ENCODE results near the gene OR5A2. TPM values are rescaled to one million over a fixed set of nuclear protein-coding genes. Genes with fewer than 3 reads are reported as not detected.

OR5A2 gene
- total and polyA plus RNA-seq, 10 of the 15 experiments (the other 5 are each of a cell fraction or from before 2014, with no cell fraction given): not detected

GRCh38 chr11:59416613-59417012 lies 9.6 kb downstream of the OR5A2 start:
- Histone ChIP-seq H3K4me1 (ENCODE audit: control insufficient read depth, insufficient read depth, low read length) (no peaks in the 10 kb centered on the region), H3K27ac (ENCODE audit: control insufficient read depth, insufficient read depth) (no peak overlapping the region), H3K27me3 (replicated peaks in 1 of 2; ENCODE audit: control insufficient read depth in 2 of 2, insufficient read depth in 2 of 2, low read length in 1 of 2) (no peaks in the 10 kb centered on the region), H3K9me3 (replicated peaks; ENCODE audit: control insufficient read depth, insufficient read depth, low read length) (no peaks in the 10 kb centered on the region; the same call in 2 of the 3 replicates), H3K79me2 (ENCODE audit: control insufficient read depth, insufficient read depth, low read length) (no peaks in the 10 kb centered on the region), H3K9ac (ENCODE audit: control insufficient read depth, insufficient read depth, low read length) (no peak overlapping the region), H3K4me2 (ENCODE audit: control insufficient read depth, insufficient read depth) (no peak overlapping the region), H2AFZ (ENCODE audit: control insufficient read depth, low read depth, low read length) (no peak overlapping the region), H3K4me3 (no peak overlapping the region), H4K20me1 (ENCODE audit: control insufficient read depth, insufficient read depth) (no peaks in the 10 kb centered on the region), H3K36me3 (ENCODE audit: control insufficient read depth in 2 of 2, insufficient read depth in 2 of 2, low read length in 1 of 2) (no peaks in the 10 kb centered on the region)
- POLR2A ChIA-PET: no interaction called here
- SMC1A ChIA-PET (ENCODE audit: uncharacterized antibody, unreplicated experiment): interaction anchor here (0.5 to 0.8 kb wide), 2 partner anchors 14 to 604 kb away, joined by 3 to 4 read pairs; no protein-coding TSS in a partner anchor
- DNase-seq (ENCODE audit: low read depth, low spot score) (no peak), ATAC-seq (no peak), FAIRE-seq (no peak)
- WGBS (ENCODE audit: insufficient coverage, insufficient replicate concordance, low lambda C conversion rate, missing lambda C conversion rate): 68% methylated on average over 5 of the region's 5 CpGs
- CTCF ChIA-PET: interaction anchor here (1.4 to 2.7 kb wide), 2 partner anchors 13 to 231 kb away, joined by 3 to 16 read pairs; no protein-coding TSS in a partner anchor
- in situ Hi-C loops (cut with MboI): no loop called here
- no TSS peak for BruUV-seq (replicated peaks)
- TF ChIP-seq, protein P1, sequence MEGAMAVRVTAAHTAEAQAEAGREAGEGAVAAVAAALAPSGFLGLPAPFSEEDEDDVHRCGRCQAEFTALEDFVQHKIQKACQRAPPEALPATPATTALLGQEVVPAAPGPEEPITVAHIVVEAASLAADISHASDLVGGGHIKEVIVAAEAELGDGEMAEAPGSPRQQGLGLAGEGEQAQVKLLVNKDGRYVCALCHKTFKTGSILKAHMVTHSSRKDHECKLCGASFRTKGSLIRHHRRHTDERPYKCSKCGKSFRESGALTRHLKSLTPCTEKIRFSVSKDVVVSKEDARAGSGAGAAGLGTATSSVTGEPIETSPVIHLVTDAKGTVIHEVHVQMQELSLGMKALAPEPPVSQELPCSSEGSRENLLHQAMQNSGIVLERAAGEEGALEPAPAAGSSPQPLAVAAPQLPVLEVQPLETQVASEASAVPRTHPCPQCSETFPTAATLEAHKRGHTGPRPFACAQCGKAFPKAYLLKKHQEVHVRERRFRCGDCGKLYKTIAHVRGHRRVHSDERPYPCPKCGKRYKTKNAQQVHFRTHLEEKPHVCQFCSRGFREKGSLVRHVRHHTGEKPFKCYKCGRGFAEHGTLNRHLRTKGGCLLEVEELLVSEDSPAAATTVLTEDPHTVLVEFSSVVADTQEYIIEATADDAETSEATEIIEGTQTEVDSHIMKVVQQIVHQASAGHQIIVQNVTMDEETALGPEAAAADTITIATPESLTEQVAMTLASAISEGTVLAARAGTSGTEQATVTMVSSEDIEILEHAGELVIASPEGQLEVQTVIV (IDR thresholded peaks at IDR 0.05; ENCODE audit: borderline replicate concordance, partially characterized antibody): no peak
- TF ChIP-seq SMAD5 (IDR thresholded peaks at IDR 0.05; ENCODE audit: low read depth) (no peak), BRCA1 (IDR thresholded peaks at IDR 0.05; ENCODE audit: low read depth, low read length) (no peak), HDAC2 (IDR thresholded peaks at IDR 0.05) (no peak), KDM1A (IDR thresholded peaks at IDR 0.05; ENCODE audit: borderline replicate concordance) (no peak), MYB (IDR thresholded peaks at IDR 0.05; ENCODE audit: borderline replicate concordance, low read depth, low read length) (no peak), BCL3 (IDR thresholded peaks at IDR 0.05; ENCODE audit: borderline replicate concordance, insufficient read depth, low read depth, low read length, poor library complexity, severe bottlenecking) (no peak), ATF3 (IDR thresholded peaks at IDR 0.05; ENCODE audit: borderline replicate concordance, extremely low read depth, low read depth, low read length) (no peak), TCF7 (IDR thresholded peaks at IDR 0.05; ENCODE audit: borderline replicate concordance) (no peak), TCF3 (IDR thresholded peaks at IDR 0.05; ENCODE audit: borderline replicate concordance, insufficient read depth, low read depth, low read length) (no peak)
- TF ChIP-seq, protein P2, sequence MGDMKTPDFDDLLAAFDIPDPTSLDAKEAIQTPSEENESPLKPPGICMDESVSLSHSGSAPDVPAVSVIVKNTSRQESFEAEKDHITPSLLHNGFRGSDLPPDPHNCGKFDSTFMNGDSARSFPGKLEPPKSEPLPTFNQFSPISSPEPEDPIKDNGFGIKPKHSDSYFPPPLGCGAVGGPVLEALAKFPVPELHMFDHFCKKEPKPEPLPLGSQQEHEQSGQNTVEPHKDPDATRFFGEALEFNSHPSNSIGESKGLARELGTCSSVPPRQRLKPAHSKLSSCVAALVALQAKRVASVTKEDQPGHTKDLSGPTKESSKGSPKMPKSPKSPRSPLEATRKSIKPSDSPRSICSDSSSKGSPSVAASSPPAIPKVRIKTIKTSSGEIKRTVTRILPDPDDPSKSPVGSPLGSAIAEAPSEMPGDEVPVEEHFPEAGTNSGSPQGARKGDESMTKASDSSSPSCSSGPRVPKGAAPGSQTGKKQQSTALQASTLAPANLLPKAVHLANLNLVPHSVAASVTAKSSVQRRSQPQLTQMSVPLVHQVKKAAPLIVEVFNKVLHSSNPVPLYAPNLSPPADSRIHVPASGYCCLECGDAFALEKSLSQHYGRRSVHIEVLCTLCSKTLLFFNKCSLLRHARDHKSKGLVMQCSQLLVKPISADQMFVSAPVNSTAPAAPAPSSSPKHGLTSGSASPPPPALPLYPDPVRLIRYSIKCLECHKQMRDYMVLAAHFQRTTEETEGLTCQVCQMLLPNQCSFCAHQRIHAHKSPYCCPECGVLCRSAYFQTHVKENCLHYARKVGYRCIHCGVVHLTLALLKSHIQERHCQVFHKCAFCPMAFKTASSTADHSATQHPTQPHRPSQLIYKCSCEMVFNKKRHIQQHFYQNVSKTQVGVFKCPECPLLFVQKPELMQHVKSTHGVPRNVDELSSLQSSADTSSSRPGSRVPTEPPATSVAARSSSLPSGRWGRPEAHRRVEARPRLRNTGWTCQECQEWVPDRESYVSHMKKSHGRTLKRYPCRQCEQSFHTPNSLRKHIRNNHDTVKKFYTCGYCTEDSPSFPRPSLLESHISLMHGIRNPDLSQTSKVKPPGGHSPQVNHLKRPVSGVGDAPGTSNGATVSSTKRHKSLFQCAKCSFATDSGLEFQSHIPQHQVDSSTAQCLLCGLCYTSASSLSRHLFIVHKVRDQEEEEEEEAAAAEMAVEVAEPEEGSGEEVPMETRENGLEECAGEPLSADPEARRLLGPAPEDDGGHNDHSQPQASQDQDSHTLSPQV (IDR thresholded peaks at IDR 0.05): no peak
- RAD21 ChIA-PET (ENCODE audit: unreplicated experiment): no interaction called here
- intact Hi-C loops (cut with micrococcal nuclease; ENCODE audit: unreplicated experiment): no loop called here

All from GM12878 (cell line).